B cell (primary cell): ENCODE data around the gene CSMD2. TPM values are rescaled to one million over a fixed set of nuclear protein-coding genes. Genes with fewer than 3 reads are reported as not detected.

Source experiments
- ATAC-seq: fragments of 200-7000 bp; cut with Tn5 transposase; one replicate; pipeline ENCODE4 v1.10.0; 2021; ENCODE audit warnings: low read depth, mild to moderate bottlenecking, moderate number of reproducible peaks, moderate library complexity
- CTCF ChIA-PET: fragments of 350-600 bp; sonication (Branson Sonifier 250); formaldehyde crosslinking; loops from one replicate; lab custom pipeline; 2021; ENCODE audit warnings: antibody characterized with exemption, inconsistent platforms; lab: Charles Lee
- POLR2A ChIA-PET: fragments of 350-600 bp; sonication (Branson Sonifier 250); formaldehyde crosslinking; loops from one replicate; lab custom pipeline; 2021; ENCODE audit warnings: antibody characterized with exemption; lab: Charles Lee
- DNase-seq: peaks from one replicate; pipeline ENCODE4 v3.0.0; 2013
- H2AFZ ChIP-seq: 2 replicates; pipeline ENCODE4 v1.6.1; 2012; ENCODE audit warnings: mild to moderate bottlenecking, low read depth, low read length; ENCODE audit not compliant: insufficient read depth, poor library complexity, severe bottlenecking
- H3K27ac ChIP-seq, 2 donors: 1 replicate in 1 of 2; 2 replicates in 1 of 2; pipeline ENCODE4 v1.5.1; 2012 to 2013; ENCODE audit warnings: low read length in 2 of 2, mild to moderate bottlenecking in 2 of 2, moderate library complexity in 1 of 2
- H3K27me3 ChIP-seq, 4 experiments: fragments of 200-600 bp in 1 of 4; sonication (generic) in 1 of 4; replicated peaks in 1 of 4; 1 replicate in 2 of 4; 2 replicates in 2 of 4; pipeline versions ENCODE4 v1.6.1 to v1.7.0; 2013 to 2016; ENCODE audit warnings: low read length in 3 of 4, mild to moderate bottlenecking in 2 of 4, mixed read lengths in 1 of 4, moderate library complexity in 1 of 4; ENCODE audit not compliant: insufficient read depth in 4 of 4, control insufficient read depth in 3 of 4; ENCODE audit errors: control extremely low read depth in 1 of 4
- H3K36me3 ChIP-seq, 2 experiments: replicated peaks in 1 of 2; 1 replicate in 1 of 2; 2 replicates in 1 of 2; pipeline versions ENCODE4 v1.6.1 to v1.7.1; 2013; ENCODE audit warnings: low read length in 1 of 2; ENCODE audit not compliant: insufficient read depth in 2 of 2, control insufficient read depth in 1 of 2; ENCODE audit errors: control extremely low read depth in 1 of 2, extremely low read depth in 1 of 2
- H3K4me1 ChIP-seq, 2 donors: fragments of 200-600 bp in 1 of 2; sonication (generic) in 1 of 2; 1 replicate in 1 of 2; 2 replicates in 1 of 2; pipeline versions ENCODE4 v1.5.1 to v1.6.1; 2013 to 2017; ENCODE audit warnings: low read length in 2 of 2; ENCODE audit not compliant: control insufficient read depth in 2 of 2, insufficient read depth in 2 of 2
- H3K4me2 ChIP-seq: replicated peaks from 2 replicates; pipeline ENCODE3; 2012; ENCODE audit warnings: mild to moderate bottlenecking, low read depth, low read length; ENCODE audit not compliant: poor library complexity, severe bottlenecking
- H3K4me3 ChIP-seq, 5 experiments: fragments of 200-600 bp in 1 of 5; sonication (generic) in 1 of 5; 1 replicate in 3 of 5; 2 replicates in 2 of 5; pipeline versions ENCODE4 v1.5.1 to v1.7.0; 2011 to 2016; ENCODE audit warnings: low read length in 4 of 5, mild to moderate bottlenecking in 4 of 5, low read depth in 2 of 5, control low read depth in 1 of 5, moderate library complexity in 1 of 5; ENCODE audit not compliant: insufficient read depth in 1 of 5; ENCODE audit errors: control extremely low read depth in 1 of 5, extremely low read depth in 1 of 5
- H3K79me2 ChIP-seq: fragments of 200-600 bp; sonication (generic); one replicate; pipeline ENCODE4 v1.6.0; 2016; ENCODE audit warnings: low read length; ENCODE audit not compliant: control insufficient read depth, insufficient read depth
- H3K9ac ChIP-seq: fragments of 200-600 bp; sonication (generic); 2 replicates; pipeline ENCODE4 v1.6.1; 2017; ENCODE audit warnings: mild to moderate bottlenecking, low read length, moderate library complexity
- H3K9me3 ChIP-seq, 3 donors: one replicate each; pipeline versions ENCODE4 v1.6.1 to v1.7.1; 2013; ENCODE audit warnings: low read length in 2 of 3; ENCODE audit not compliant: control insufficient read depth in 2 of 3, insufficient read depth in 1 of 3; ENCODE audit errors: control extremely low read depth in 1 of 3
- H4K20me1 ChIP-seq: 2 replicates; pipeline ENCODE4 v1.6.0; 2012; ENCODE audit warnings: mild to moderate bottlenecking, low read length; ENCODE audit not compliant: insufficient read depth, control insufficient read depth, poor library complexity, severe bottlenecking
- H3K27ac Mint-ChIP-seq: one replicate; pipeline ENCODE4 v1.8.0; 2021; ENCODE audit warnings: mixed read lengths
- H3K27me3 Mint-ChIP-seq: one replicate; pipeline ENCODE4 v1.8.0; 2021; ENCODE audit warnings: mixed read lengths
- H3K4me1 Mint-ChIP-seq: one replicate; pipeline ENCODE4 v1.8.0; 2021; ENCODE audit warnings: mixed read lengths
- H3K4me3 Mint-ChIP-seq: one replicate; pipeline ENCODE4 v1.8.0; 2021; ENCODE audit warnings: mixed read lengths
- H3K9me3 Mint-ChIP-seq: one replicate; pipeline ENCODE4 v1.8.0; 2022; ENCODE audit warnings: mixed read lengths; ENCODE audit not compliant: insufficient read depth
- CTCF ChIP-seq: fragments of 200-600 bp; IDR thresholded peaks from one replicate; pipeline ENCODE4 v1.8.0; 2022; ENCODE audit warnings: antibody characterized with exemption, mild to moderate bottlenecking
- EZH2 ChIP-seq: IDR thresholded peaks from 2 replicates; pipeline ENCODE4 v1.6.1; 2012; ENCODE audit warnings: borderline replicate concordance, low read depth, mild to moderate bottlenecking, moderate library complexity, low read length; ENCODE audit not compliant: insufficient read depth, poor library complexity, severe bottlenecking
- WGBS: methylation state at CpG from one replicate; pipeline ENCODE4 v1.1.5; 2013; ENCODE audit warnings: missing lambda C conversion rate; ENCODE audit not compliant: insufficient coverage; 5-methylcytosine and 5-hydroxymethylcytosine counted together
- intact Hi-C: fragments of 100-400 bp; cut with micrococcal nuclease; formaldehyde crosslinking; loops from one replicate; pipeline ENCODE4 v1.10.0; 2022
- polyA plus RNA-seq: library from polyadenylated mRNA; depleted of rRNA; stranded (reverse); fragments of >200 nt; gene quantifications from 2 replicates; pipeline ENCODE4 v1.2.3, GENCODE V29; 2012
- total RNA-seq, 2 donors: library from RNA; stranded (reverse); fragments of 120-200 nt in 1 of 2; gene quantifications; 1 replicate in 1 of 2; 2 replicates in 1 of 2; pipeline versions ENCODE4 v1.2.3 to v1.2.4, GENCODE V29; 2013 to 2022

The CSMD2 gene
- total and polyA plus RNA-seq, 2 donors (not counting 1 experiment from before 2014, with no cell fraction given) = not detected

- Histone ChIP-seq H3K27ac (no peak overlapping the region), H3K9ac (no peak overlapping the region), H3K4me3 (no peak overlapping the region), H4K20me1 (no peaks in the 10 kb centered on the region), H3K36me3 (no peaks in the 10 kb centered on the region), H3K9me3 (peaks cover 0 to 5% (median 0%) of the 10 kb centered on the region in 3 donors), H3K4me2 (no peak overlapping the region), H3K79me2 (no peaks in the 10 kb centered on the region), H2AFZ (no peak overlapping the region), H3K27me3 (no peaks in the 10 kb centered on the region), H3K4me1 (no peaks in the 10 kb centered on the region)
- DNase-seq (no peak), ATAC-seq (no peak)
- Mint-ChIP-seq H3K27ac (no peak overlapping the region), H3K27me3 (no peaks in the 10 kb centered on the region), H3K4me1 (no peaks in the 10 kb centered on the region), H3K4me3 (no peak overlapping the region), H3K9me3 (no peaks in the 10 kb centered on the region)
- POLR2A ChIA-PET = no interaction called here
- CTCF ChIA-PET = no interaction called here
- 100% methylated on average over 3 of the region's 5 CpGs for WGBS
- intact Hi-C loops = no loop called here
- TF ChIP-seq CTCF (no peak), EZH2 (no peak)
These were observed 322.7 kb downstream of the CSMD2 start for GRCh38 chr1:33842348-33842747.

GRCh38 chr1:33841494-33841893, 323.5 kb downstream of the CSMD2 start:
- no peaks in the 10 kb centered on the region for H3K27me3 Mint-ChIP-seq
- Histone ChIP-seq H3K9ac (no peak overlapping the region), H3K4me3 (no peak overlapping the region), H2AFZ (no peak overlapping the region), H3K27me3 (no peaks in the 10 kb centered on the region), H3K79me2 (no peaks in the 10 kb centered on the region), H3K36me3 (no peaks in the 10 kb centered on the region), H3K9me3 (peaks cover 0 to 4% (median 0%) of the 10 kb centered on the region in 3 donors), H3K4me2 (no peak overlapping the region), H4K20me1 (no peaks in the 10 kb centered on the region), H3K27ac (no peak overlapping the region), H3K4me1 (no peaks in the 10 kb centered on the region)
- H3K27ac Mint-ChIP-seq = no peak overlapping the region
- H3K4me1 Mint-ChIP-seq = no peaks in the 10 kb centered on the region
- no peak overlapping the region for H3K4me3 Mint-ChIP-seq
- ATAC-seq (no peak), DNase-seq (no peak)
- no peak for TF ChIP-seq CTCF
- TF ChIP-seq EZH2 = no peak
- ChIA-PET CTCF (no interaction called here), POLR2A (no interaction called here)
- intact Hi-C loops = no loop called here
- no peaks in the 10 kb centered on the region for H3K9me3 Mint-ChIP-seq
- WGBS = no CpG with 5 or more reads among the region's 1 CpG
